Erythroblast (primary cell): ENCODE data around the gene ADAM8.
"Not testable (repeated sequence)": the region's sequence is repeated elsewhere in the genome, so short reads cannot be mapped to it uniquely, and the experiment has no call there.

Experiments
- DNase-seq, 2 experiments: peaks; one replicate each; lab custom pipeline; 2025; lab: John Stamatoyannopoulos, UW
- GATA1 ChIP-seq: IDR thresholded peaks from 2 replicates; pipeline ENCODE4 v1.6.1; 2011; ENCODE audit warnings: low read depth, mild to moderate bottlenecking, control low read depth, low read length, moderate library complexity
- POLR2A ChIP-seq: IDR thresholded peaks from 2 replicates; pipeline ENCODE4 v1.6.1; 2011; ENCODE audit warnings: mild to moderate bottlenecking, low read length

Gene ADAM8

DNA sequence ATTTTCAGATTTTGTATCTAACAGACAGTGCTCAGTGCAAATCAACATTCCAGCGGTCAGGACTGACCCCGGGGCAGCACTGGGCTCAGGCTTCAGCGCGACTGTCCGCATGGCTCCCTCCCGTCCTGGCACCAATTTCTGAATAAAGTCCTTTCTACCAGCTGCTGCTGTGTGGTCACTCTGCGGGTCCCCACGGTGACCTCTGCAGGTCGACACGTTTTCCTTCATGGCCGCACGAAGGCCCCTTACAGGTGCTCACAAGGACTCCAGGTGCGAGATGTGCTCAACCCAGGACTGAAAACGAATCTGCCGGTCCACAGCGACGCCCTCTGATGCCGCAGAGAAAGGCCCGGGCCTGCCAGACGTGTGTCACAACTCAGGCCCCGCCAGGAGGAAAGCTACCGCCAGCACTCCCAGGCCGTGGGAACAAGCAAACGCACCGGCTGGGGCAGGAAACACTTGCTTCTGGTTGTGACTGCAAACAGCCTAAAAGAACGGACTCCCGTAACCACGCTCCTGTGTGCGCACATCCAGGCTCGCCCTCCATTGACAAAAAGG is 50.3 kb downstream of the ADAM8 start:
- TF ChIP-seq POLR2A (no peak), GATA1 (no peak)
- DNase-seq: peak in 1 of 2 experiments; percentile 29

- TF ChIP-seq GATA1: no peak
- no peak for TF ChIP-seq POLR2A
- no peak for DNase-seq
Observed at GRCh38 chr10:133225707-133226191, 50.9 kb downstream of the ADAM8 start.

DNA sequence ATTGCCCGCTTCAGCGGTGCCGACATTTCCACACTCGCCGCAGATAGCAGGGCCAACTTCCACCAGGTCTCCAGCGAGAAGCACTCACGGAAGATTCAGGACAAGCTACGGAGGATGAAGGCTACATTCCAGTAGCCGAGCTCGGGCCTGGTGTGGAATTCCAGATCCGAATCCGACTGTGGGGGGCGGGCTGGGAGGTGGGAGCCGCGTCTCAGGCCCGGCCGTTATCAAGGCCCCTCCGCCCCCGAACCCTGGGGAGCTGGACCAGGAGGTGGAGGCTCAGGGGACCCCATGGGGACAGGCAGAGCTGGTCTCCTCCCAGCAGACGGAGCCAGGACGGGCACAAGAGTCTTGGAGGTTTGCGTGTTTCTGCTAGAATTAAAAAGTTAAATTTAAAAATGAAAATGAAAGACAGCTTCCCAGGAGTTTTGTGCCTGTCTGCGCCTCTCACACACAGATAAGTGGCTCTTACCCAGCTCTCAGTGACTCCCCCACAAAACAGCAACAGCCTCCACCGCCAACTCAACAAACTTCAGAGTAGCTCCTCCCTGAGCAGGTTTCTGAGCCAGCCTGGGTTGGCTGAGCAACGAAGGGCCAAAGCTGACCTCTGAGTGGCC is 51.8 kb downstream of the ADAM8 start:
- no peak for TF ChIP-seq POLR2A
- no peak for TF ChIP-seq GATA1

GRCh38 chr10:133224076-133224475 is 52.6 kb downstream of the ADAM8 start:
- DNase-seq: no peak
- TF ChIP-seq GATA1 (no peak), POLR2A (no peak)

More for the DNA sequence above, 51.8 kb downstream of the ADAM8 start:
- no peak for DNase-seq

- not testable (repeated sequence) for DNase-seq
Observed at GRCh38 chr10:133221756-133222155, 54.9 kb downstream of the ADAM8 start.

- DNase-seq: no peak
- TF ChIP-seq POLR2A (no peak), GATA1 (no peak)
Observed at GRCh38 chr10:133221331-133221730, 55.3 kb downstream of the ADAM8 start.

GRCh38 chr10:133219782-133220181 is 56.9 kb downstream of the ADAM8 start:
- TF ChIP-seq GATA1: no peak
- TF ChIP-seq POLR2A: no peak
- no peak for DNase-seq

DNA sequence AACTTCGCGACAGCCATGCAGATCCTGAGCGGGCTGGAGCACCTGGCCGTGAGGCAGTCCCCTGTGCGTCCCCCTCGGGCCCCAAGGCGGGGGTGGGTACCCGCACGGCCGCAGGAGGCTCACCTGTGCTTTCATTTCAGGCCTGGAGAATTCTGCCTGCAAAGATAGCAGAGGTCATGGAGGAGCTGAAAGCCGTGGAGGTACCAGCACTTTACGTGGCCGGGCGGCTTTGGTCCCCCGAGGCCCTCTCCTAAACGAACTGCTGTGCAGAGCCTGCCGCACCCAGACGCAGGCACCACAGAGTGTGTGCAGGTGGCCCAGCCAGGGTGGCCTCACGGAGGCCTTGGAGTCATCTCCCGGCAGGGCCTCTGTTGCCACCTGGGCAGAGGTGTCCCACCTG is 57.8 kb downstream of the ADAM8 start:
- no peak for TF ChIP-seq GATA1
- TF ChIP-seq POLR2A: no peak
- DNase-seq: no peak

- TF ChIP-seq GATA1 (no peak), POLR2A (no peak)
- no peak for DNase-seq
Observed at GRCh38 chr10:133217800-133218589, 58.7 kb downstream of the ADAM8 start.

- no peak for DNase-seq
- TF ChIP-seq POLR2A (no peak), GATA1 (no peak)
Observed at GRCh38 chr10:133216776-133217175, 59.9 kb downstream of the ADAM8 start.

DNA sequence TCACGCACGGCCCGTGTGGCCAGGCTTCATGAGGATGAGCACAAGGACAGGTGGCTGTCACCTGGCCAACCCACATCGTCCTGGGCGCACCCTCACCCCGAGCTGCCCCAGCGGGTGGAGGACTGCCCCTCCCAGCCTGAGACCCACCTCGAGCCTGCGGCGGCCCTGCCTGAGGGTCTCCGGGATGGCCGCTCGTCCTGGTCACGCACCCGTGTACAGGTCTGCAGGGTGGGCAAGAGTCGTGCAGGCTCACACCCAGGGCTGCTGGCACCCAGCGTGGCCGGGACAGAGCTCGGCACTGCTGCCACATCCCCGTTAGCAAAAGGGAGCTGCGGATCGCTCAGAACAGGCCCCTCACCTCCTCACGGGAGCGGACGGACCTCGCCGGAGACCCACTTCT is 61.1 kb downstream of the ADAM8 start:
- DNase-seq: no peak
- TF ChIP-seq POLR2A (no peak), GATA1 (no peak)

DNA sequence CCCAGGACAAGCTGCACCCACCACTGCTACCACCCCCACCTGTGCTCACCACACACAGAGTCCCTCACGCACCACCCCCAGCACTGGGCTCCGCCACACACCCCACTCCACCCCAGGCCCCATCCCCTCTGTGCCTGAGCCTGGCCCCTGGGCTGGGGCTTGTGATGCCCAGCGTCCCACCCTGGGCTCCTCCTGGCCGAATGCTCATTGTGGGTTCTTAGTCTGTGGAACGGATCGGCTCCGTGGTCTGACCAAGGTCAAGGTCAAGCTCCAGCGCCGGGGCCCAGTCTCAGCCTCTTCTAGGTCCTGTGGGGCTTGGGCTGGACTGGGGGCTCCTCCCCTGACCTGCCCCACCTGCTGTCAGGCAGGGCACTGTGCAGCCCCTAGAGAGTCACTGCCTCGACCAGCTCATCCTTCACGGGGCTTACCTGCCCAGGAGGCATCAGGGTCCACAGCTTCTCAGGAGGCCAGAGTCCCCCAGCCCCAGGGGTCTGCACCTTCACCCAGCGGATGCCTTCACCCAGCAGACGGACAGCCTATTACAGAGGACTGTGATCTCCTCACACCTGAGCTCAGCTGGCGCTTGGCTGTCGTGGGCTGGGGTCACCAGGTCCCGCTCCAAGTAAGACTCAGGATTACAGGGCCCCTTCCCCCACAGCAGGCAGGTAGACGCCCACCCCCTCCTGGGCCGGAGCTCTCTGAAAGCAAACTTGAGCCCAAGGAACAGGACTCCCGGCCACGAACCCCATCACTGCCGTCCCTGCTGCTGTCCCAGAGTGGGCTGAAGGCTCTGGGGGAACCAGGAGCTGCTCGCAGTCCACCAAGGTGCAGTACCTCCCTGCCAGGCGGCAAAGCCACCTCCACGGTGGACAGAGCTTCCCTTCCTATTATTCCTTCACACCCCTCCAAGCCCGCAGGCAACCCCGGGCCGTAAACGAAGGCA is 61.9 kb downstream of the ADAM8 start:
- TF ChIP-seq GATA1 (no peak), POLR2A (no peak)
- no peak for DNase-seq

- no peak for DNase-seq
- TF ChIP-seq POLR2A (no peak), GATA1 (no peak)
Observed at GRCh38 chr10:133213641-133214467, 62.8 kb downstream of the ADAM8 start.
